Amniotic stem cell (primary cell): ENCODE measurements around the gene CYP27A1.

Source experiments
- DNase-seq: peaks from one replicate; lab custom pipeline; 2025; lab: John Stamatoyannopoulos, UW

The CYP27A1 gene

DNA sequence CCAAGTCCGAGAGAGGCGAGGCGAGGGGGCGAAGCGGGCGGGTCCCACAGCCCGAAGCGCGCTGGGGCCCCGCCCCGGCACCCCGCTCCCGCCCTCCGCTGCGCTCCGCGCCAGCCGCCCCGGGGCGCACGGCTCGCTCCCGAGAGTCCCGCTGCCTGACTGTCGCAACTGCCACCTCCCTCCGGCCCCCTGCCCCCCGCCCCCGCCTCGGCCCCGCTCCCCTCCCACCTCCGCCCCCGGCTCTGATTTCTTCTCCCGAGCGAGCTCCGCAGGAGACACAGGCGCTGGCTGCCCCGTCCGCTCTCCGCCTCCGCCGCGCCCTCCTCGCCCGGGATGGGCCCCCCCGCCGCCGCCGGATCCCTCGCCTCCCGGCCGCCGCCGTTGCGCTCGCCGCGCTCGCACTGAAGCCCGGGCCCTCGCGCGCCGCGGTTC, 77.6 kb downstream of the CYP27A1 start, which contains the start of gene WNT6:
Gene WNT6, plus strand, starts transcription at position 250 of the 432 bp plus-strand sequence. CDS start 233 bp downstream, outside the sequence.
- no peak for DNase-seq

DNA sequence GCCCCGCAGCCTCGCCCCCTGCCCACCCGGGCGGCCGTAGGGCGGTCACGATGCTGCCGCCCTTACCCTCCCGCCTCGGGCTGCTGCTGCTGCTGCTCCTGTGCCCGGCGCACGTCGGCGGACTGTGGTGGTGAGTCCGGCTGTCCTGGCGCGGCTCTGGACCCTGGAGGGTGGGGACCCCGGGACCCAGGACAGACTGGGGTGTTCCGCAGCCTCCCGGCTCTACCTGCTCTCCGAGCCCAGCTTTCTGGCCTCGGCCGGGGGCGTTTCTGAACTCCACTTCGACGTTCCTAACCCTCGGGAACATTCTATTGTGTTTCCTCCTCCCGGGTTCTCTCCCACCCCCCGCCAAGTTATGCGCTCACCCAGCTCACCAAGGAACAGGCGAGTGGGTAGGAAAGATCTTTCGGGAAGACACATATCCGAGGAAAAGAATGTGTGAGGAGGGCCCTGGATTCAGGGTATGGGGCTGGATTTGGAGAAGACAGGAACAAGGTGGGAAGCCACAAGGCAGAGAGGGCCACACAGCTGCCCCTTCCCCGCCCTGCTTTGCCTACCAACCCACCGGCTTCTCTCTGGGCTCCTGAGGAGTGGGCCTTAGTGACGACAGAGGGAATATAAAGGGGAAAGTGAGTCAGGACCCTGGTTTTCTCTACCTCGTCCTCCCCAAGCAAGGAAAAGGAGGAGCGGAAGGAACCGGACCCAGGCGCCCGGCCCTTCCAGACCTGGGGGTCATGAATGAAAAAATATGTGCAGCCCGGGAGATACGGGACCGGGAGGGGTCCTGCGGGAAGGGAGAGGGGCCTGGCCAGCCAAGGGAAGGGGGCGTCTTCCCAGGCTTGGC, 78.3 kb downstream of the CYP27A1 start:
- no peak for DNase-seq

DNA sequence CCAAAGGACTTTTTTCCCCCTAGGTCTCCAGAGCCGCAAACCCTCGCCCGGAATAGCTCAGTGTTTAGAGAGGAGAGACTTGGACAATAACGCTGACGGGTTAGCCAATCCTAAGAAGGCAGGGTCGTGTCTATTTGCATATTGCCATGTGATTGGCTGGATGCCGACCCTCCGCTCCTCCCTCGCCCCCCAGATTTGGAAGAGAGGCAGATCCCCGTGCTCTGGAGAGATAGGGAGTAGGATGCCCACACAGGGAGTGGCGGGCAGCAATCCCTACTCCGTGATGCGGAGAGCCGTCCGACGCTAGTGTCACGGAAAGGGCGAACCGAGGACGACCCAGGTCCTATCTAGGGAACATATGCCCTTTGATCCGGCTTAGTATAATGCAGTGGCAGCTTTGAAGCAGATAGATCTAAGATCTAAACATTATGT, 79.0 kb downstream of the CYP27A1 start:
- no peak for DNase-seq

- no peak for DNase-seq
These were observed 79.8 kb downstream of the CYP27A1 start for GRCh38 chr2:218861645-218862318.

GRCh38 chr2:218863021-218863520, 81.1 kb downstream of the CYP27A1 start:
- DNase-seq = no peak
